ENCODE measurements around the gene EFCAB6.

The EFCAB6 gene

DNA sequence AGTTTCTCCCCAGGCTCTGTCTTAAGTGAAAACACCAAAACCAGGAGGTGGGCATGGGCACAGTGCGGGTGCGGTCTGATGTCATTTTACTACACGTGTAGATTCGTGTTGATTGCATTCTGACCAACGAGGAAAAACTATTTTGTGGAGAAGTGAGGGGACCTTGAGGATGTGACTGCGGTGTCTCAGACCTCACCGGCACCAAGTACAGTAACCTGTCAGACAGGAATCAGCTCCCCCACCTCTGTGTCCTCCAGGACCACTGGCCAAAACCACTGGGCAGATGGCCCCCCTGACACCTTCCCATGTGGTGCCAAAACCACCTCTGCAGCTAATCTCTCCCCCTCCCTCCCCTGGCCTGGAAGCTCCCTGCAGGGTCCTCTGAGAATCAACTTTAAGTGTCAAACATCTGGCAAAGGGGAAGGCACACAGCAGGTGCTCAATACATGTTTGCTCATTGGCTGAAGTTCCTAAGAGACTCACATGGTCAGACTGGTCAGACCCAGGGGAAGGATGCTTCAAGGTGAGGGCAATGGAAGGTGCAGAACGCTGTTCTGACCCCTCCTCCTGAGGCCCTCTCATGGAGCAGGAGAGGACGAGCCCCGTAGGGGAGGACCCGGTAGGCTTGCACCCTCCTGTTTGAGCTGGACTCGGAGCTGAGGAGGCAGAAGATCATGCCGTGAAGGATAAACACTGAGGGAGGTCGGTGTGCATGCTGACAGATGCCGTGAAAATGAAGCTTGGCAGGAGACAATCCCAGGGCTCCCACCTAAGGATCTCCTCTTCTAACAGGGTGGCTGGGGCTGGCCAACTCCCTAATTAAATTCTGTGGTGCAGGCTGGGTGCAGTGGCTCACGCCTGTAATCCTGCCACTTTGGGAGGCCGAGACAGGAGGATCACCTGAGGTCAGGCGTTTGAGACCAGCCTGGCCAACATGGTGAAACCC lies 270.4 kb downstream of the EFCAB6 start:
- peak; percentile 39 for DNase-seq

DNA sequence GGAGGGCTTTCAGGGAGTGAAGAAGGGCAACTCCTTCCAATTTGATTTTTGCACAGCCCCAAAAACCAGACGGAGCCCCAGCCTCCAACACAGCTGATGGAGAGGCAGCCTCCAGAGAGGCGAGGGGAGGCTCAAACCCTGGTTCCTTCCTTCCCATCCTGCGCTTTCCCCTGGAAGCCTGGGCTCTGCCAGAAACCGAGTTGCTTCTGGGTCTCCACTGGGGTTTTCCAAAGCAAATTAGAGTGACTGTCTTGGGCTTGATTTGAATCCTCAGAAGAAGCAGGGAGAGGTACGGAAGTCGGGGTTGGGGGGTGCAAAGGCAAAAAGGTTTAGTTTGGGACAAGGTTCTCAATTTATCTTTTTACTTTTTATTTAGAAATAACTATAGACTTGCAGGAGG lies 271.1 kb downstream of the EFCAB6 start:
- DNase-seq = peak; percentile 34

DNA sequence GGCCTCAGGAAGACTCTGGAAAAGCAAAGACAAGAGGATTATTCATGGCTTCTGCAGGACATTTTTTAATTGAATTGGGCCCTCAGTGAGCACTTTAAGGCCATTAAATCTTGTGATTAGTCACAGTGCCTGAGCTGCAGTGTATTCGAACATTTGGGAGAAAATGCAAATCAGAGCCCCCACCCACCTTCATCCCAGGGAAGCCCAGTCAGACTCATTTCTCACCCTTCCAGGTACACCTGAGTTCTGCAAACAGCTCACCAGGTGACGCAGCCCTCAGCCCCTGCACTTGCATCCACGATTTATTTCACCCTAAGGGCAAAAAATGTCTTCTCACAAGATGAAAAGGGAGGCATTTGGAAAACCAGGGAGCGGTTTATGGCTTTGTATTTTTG lies 271.6 kb downstream of the EFCAB6 start:
- peak; percentile 33 for DNase-seq

DNA sequence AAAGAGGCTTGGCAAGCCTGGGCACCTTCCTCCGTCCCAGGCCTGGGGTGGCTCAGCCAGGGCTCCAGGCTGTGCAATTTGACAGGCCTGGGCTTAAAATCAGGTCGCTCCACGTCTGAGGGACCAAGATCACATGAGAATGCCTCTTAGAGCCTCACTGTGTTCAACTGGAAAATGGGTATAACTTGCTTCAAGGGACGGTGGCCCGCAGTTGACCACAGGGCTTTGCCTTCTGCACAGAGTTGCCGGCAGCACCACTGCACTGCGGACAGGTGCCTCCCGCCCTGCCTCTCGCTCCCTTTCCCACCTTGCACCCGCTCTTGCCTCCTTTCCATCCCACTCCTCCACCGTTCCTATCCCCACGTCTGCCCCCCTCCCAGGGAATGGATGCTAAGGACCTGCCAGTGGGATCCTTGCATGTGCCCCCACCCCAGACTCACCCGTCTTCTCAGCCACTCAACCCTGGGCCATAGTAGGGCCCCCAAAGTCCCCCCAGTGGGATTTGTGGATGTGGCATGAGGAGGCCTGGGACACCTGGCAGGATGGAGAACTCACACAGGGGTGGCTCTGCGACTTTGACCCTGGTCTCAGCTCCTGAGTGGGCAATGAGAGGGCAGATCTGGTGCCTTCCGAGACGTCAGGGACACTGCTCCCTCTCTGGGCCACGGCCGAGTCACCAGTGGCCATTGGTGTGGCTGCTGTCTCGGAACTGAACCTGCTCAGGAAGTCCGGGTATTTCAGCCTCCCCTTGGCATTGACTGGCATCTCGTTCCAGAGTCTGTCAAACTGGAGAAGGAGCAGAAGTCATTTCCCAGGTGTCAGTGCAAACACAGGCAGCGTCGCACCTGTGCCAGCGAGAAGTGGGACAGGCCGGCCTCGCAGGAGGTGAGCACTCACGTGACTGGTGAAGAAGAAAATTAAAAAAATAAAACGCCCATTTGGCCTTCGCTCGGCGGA lies 272.3 kb downstream of the EFCAB6 start:
- peak; percentile 24 for DNase-seq

DNA sequence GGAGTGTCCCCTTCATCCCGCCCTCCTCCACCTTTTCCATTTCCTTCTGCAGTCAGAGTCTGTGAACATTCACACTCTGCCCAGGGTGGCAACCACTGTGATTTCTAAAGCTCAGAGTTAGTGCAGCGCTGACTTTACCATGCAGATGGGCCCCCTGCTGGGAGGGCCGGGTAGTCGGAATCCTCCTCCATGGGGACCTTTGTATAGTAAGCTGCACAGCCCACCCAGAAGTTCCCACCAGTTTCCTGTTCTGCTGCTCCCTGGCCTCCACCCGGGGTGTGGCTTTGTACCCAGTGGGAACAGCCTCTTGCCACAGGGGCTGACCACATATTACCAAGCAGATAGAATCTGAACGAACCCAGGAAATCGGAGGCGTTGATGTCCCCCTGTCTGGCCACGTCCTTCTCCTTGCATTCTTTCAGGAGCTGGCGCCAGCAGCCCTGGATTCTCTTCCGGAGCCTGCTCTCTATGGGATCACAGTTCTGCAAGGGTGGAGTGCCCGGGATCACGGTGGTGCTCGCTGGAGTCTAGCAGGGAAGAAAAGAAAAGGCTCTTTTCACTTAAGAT lies 275.0 kb downstream of the EFCAB6 start:
- DNase-seq = no peak

DNA sequence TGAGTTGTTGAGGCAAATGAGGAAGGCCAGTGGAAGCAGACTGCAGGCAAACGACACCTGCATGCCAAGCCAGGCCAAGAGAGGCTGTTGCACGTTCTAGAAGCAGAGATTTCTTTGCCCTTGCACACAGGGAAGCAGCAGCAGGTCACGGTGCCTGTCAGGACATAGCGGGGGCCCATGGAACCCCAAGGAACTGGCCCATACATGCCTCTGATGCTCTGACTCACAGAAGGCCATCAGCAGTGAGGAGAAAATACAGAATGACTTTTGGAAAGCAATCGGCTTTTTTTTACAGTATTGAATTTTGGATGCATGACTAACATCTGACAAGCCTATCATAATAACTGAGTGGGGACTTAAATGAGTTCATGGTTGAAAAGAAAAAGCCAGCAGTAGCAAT lies 276.4 kb downstream of the EFCAB6 start:
- no peak for DNase-seq

DNA sequence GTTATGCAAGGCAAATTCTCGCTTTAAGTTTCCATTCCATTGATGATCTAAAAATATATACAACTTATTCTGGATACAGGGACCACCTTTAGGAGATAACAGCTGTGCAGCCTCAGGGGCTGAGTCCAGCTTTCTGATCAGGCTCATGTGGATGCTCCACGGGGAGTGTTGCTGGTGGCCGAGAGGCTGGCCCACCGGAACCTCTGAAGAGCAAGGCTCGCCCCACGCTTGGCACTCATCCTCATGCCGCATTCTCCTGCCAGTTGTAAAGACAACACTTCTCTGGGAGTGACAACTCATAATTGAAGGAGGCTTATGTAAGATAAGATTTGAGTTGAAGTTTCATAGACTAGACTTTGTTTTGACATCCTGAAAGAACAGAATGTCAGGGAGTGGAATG lies 276.8 kb downstream of the EFCAB6 start:
- no peak for DNase-seq

DNA sequence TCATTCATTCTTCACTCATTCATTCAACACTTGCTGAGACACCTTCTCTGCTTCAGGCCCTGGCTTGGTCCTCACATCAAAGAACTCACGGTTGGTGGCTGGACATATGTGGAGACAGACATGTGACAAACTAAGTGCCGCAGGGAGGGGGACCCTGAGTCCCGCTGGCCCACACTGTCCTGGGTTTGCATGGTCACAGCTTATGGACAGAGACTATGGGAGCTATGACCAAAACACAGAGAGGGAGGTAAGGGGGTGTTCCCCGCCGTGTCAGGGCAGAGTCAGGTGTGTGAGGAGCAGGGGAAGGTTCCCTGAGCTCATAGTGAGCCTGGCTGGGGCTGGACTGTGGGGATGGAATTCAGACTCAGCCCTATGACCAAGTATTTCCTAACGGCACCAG lies 277.2 kb downstream of the EFCAB6 start:
- DNase-seq = no peak

DNA sequence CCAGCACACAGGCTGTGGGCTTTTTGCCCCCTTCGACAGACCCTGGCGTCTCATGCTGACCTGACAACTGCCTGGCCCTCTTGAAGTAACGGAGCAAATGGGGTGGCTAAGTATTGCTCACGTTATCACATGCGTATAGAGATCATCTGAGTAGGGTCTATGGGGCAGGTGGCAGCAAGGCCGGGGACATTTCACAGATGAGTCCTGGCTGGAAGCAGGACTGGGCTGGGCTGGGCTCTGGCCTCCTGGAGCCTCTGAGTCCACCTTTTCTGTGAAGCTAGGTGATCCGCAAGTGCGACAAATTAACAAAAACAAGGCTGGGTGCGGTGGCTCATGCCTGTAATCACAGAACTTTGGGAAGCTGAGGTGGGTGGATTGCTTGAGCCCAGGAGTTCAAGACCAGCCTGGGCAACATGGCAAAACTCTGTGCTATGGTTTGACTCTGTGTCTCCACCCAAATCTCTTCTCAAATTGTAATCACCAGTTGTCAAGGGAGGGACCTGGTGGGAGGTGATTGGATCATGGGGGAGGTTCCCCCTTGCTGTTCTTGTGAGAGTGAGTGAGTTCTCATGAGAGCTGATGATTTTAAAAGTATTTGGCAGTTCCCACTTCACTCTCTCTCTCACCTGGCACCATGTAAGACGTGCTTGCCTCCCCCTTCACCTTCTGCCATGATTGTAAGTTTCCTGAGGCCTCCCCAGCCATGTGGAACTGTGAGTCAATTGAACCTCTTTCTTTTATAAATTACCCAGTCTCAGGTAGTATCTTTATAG lies 278.3 kb downstream of the EFCAB6 start:
- DNase-seq = no peak

DNA sequence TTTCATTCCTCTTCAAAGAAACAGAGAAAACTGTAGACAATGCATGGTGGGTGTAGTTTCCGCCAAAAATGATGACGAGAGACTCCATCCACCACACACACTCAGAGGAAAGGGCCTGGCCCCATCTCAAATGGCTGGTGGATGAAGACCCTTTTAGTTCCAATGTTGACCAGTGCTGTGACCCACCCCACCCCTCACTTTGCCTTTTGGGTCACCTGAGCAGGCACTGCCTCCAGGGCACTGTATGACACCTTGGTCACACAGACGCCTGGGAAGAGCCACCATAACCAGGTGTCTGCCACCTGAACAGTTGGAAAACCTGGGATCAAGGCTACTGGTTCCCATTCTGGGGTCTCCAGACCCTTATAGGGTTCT lies 279.0 kb downstream of the EFCAB6 start:
- DNase-seq = no peak

DNA sequence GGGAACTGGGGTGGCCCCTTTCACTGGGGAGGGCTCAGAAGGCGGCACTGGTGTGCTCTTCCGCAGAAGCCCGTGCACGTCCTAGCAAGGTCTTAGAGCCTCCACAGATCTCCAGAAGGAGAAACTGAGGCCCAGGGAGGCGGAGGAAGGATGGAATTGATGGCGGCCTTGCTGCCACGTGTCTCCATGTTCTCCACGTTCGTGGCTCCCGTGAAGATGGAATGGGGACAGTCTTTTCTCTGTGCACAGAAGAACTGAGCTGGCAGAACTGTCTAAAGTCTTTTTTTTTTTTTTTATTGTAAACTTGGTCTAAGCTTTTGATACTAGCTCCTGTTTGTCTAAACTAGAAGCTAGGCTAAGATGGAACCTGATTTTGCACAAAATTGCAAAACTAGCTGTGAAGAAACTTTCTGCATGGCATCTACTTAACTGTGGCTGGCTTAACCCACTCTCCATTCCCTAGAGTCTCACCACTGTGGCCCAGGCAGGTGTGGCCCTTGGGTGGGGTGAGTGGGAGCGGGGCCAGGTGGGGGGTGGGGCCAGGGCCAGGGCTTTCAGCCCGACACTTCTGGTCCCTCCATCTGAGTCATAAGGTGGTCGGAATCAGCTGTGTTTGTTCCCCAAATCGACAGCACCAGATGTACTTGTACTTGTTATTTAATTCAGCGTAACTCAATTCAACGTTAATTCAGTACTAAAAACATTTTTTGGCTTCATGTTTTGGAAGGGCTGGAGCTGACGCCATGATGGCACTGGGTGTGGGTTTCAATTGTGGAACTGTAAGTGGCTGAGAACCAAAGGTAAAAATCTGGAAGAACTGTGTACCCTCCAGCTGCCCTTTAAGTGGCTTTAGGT lies 279.6 kb downstream of the EFCAB6 start:
- no peak for DNase-seq

DNA sequence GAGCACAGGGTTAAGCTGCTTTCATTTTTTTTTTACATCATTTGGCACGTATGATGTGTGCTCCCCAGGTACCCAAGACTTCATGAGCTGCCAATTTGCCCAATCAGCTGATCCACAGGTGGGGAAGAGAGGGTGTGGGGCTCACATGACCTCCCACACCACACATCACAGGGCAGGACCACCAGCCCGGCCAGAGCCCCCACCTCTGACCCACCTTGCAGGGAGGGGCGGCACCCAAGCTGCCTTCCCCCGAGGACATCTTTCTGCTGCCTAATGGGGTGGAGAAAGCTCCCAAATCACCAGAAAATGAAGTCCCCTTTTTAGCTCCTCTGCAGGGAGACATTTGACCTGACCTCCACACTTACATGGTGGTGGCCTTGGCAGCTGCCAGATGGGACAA lies 280.5 kb downstream of the EFCAB6 start:
- DNase-seq = no peak

DNA sequence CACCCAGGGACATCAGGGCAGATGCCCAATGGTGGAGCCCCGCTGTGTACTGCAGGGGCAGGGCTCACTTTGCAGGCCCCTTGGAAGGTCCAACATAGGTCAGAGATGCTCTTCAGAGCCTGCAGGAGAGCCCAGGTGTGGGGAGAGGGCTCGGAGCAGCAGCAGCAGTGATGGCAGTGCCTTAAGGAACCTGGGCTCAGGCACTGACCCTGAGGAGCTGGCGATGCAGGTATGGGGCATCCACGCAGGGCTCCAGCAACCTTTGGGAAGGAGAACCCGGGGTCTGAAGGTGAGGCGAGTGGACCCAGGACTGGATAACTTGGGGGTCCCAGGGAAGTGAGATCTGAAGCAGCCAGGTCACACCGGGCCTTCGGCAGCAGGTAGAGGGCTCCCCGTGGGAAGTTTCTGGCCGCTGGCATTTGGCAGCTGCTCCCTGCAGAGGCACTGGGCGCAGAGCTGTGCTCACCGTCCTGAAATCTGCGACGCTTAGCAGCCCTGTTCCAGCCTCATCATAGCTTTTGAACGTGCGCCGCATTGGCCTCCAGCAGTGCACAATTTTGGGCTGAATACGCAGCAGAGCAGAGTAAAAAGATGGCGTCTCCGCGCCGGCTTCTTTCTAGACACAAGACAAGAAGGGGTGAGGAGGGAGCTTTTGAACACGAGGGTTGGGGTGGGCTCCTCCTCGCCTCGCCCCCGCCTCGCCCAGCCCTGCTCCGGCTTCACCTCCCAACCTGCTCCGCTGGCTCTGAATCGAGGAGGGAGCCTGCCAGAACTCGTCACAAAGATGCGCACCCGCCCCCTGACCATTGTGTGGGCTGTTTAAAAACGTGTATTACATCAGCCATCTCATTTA lies 281.5 kb downstream of the EFCAB6 start:
- DNase-seq = no peak

DNA sequence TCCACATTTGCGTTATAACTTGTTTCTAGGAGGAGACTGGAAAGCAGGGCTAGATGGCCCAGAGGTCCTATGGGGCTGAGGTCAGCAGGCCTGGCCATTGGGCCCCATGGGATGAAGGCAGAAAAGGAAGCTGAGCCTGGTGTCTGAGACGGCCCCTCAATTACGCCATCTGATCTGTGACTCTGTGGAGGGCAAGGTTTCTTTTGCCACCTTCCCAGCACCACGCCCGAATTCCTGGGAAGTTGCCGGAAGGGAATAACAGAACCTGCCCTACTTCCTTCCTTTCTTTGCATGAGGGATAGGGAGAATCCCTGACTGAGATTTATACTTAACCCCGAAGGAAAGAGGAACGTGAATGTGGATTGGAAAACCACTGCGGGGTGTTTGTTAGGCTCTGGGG lies 282.2 kb downstream of the EFCAB6 start:
- DNase-seq = no peak

DNA sequence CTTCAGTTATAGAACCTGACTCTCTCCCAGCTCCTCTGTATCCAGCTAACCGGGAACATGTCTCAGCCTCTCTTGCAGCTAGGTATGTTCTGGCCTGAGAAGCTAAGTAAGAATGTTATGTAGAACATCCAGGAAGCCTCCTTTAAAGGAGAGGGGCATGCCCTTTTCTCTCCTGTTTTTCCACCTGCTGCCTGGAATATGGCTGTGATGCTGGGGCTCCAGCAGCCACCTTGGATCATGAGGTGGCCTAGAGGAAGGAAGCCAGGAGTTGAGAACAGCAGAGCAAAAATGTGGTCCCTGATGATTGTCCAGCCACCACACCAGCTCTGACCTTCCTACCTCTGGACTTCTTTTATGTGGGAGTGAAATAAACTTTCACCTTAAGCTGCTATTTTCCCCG lies 282.6 kb downstream of the EFCAB6 start:
- DNase-seq = no peak

DNA sequence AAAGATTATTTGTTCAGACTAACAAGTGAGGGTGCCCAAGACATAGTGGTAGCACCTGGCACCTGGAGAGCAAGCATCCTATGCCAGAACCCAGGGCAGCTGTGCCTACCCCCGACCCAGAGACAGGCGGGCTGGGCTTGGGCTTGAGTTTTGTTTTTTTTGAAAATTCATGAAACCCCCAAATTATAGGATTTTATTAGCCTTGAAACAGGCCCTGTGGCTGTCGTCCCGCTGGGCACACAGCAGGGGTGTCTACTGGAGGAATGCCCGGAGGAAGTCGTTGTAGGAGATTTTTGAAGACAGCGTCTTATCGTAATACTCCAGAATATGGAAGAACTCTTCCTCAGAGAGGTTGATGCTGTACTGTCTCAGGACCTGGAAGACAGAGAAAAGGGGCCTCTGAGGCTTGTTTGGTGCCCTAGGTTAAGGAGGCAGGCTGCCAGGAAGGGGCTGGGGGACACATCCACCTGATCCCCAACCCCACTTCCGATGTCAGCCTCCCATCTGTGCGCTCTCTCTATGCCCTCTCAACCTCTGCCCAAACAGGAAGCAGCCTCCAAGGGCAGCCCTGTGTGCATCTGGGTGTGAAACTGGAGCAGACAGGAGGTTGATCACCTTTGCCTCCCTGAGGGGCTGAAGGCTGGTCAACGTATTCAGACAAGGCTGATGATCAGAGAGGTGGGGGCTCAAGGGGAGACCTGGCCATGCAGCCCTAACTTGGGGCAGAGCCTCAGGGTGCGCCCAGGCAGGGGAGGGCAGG lies 283.3 kb downstream of the EFCAB6 start:
- DNase-seq = no peak

DNA sequence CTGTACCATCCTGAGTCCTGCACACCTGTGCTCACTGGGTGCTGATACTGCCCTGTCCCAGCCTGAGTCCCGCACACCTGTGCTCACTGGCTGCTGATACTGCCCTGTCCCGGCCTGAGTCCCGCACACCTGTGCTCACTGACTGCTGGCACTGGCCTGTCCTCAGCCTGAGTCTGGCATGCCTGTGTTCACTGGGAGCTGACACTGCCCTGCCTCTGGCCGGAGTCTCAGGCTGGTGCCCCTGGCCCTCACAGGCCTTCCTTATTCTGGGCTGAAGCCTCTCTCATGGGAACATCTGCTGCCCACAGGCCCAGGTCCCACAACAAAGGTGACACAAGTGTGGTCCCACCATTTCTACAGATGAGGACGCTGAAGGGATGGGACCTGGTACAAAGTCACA lies 285.2 kb downstream of the EFCAB6 start:
- no peak for DNase-seq

DNA sequence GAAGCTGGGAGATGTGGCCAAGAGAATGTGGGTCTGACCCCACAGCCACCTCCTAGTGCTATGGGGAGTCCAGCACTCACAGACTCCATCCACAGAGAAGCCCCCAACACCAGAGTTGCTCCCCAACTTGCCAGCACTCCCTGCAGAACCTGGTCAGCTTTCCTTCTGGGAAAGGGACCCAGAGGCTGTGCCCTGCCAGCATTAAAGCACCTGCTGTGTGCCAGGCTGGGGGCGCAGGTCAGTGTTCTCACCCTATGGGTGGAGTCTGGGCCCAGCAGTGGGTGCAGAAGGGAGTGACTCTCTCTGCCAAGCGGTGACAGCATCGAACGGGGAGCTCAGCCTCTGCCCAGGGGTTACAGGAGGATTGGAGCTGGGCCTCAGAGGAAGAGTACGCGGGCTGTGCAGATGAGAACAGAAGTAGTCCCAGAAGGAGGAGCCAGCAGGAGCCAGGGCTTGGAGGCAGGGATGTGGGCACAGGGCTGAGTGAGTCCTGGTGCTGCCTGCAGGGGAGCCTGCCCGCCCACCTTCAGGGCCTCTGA lies 285.9 kb downstream of the EFCAB6 start:
- DNase-seq = no peak

DNA sequence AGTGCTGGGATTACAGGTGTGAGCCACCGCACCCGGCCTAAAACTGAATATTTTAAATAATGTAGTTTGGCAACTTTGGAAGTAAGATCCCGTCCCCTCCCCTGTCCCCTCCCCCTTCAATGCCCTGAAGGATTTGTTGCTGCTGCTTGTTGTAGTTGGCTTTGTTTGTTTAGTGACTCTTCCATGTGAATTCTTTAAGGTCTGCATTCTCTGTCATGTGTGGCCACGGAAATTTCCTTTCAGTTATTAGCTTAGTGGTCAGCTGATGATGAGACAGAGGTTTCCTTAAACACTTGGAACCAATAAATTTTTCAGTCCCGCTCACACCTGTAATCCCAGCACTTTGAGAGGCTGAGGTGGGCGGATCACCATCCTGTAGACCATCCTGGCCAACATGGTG lies 290.4 kb downstream of the EFCAB6 start:
- no peak for DNase-seq

DNA sequence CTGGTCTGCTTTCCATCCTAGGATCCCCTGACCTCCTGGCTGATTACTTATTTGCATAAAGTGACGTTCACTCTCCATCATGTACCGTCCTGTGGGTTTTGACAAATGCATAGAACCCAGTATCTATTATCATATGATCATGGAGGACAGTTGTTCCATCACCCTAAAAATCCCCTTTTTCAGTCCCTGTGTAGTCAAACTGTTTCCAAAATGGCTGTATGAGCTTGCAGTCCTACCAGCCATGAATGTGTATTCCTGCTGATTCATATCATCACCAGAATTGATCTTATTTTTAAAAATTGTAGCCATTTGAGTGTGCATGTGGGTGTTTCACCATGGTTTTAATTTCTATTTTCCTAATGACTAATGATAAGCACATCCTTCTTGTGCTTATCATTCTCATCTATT lies 291.5 kb downstream of the EFCAB6 start:
- no peak for DNase-seq
